A673 (cell line): Measurements from ENCODE around the gene RELN.

Experiments used
- EZH2 ChIP-seq: fragments of 200-600 bp; sonication (generic); IDR thresholded peaks from 2 replicates; pipeline ENCODE4 v1.6.1; 2017; ENCODE audit warnings: borderline replicate concordance, low read depth, mild to moderate bottlenecking, mixed read lengths, antibody characterized with exemption, low read length; ENCODE audit not compliant: poor library complexity, severe bottlenecking
- TF ChIP-seq, protein P1 (sequence below): fragments of 300-800, 200-600 bp; sonication (generic); conservative IDR thresholded peaks from 2 replicates; pipeline ENCODE4 v1.5.1; 2017; ENCODE audit warnings: low read depth, mild to moderate bottlenecking, antibody characterized with exemption, low read length, moderate library complexity, mixed read lengths

GRCh38 chr7:103988468-103989199 is 824 bp downstream of the RELN start:
- TF ChIP-seq, protein P1, sequence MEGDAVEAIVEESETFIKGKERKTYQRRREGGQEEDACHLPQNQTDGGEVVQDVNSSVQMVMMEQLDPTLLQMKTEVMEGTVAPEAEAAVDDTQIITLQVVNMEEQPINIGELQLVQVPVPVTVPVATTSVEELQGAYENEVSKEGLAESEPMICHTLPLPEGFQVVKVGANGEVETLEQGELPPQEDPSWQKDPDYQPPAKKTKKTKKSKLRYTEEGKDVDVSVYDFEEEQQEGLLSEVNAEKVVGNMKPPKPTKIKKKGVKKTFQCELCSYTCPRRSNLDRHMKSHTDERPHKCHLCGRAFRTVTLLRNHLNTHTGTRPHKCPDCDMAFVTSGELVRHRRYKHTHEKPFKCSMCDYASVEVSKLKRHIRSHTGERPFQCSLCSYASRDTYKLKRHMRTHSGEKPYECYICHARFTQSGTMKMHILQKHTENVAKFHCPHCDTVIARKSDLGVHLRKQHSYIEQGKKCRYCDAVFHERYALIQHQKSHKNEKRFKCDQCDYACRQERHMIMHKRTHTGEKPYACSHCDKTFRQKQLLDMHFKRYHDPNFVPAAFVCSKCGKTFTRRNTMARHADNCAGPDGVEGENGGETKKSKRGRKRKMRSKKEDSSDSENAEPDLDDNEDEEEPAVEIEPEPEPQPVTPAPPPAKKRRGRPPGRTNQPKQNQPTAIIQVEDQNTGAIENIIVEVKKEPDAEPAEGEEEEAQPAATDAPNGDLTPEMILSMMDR: no peak
- peak; percentile 88 for TF ChIP-seq EZH2
